Loucy (cell line): ENCODE results near the gene TPO.

ENCODE experiments used
- H2AFZ ChIP-seq: fragments of 200-600 bp; sonication (generic); 2 replicates; pipeline ENCODE4 v1.6.0; 2016; ENCODE audit warnings: antibody characterized with exemption, mild to moderate bottlenecking, low read length, moderate library complexity
- H3F3A ChIP-seq: fragments of 200-600 bp; 2 replicates; pipeline ENCODE4 v1.6.0; 2016; ENCODE audit warnings: antibody characterized with exemption, low read depth, mild to moderate bottlenecking
- H3K27me3 ChIP-seq: fragments of 200-600 bp; sonication (generic); 2 replicates; pipeline ENCODE4 v1.6.1; 2014; ENCODE audit warnings: low read length, mild to moderate bottlenecking; ENCODE audit not compliant: insufficient read depth, poor library complexity, severe bottlenecking
- H3K36me3 ChIP-seq: fragments of 200-600 bp; sonication (generic); 2 replicates; pipeline ENCODE4 v1.6.1; 2016; ENCODE audit warnings: low read length; ENCODE audit not compliant: insufficient read depth
- H3K4me1 ChIP-seq: fragments of 200-600 bp; sonication (generic); 2 replicates; pipeline ENCODE4 v1.5.1; 2014; ENCODE audit warnings: low read length, mild to moderate bottlenecking; ENCODE audit not compliant: insufficient read depth, poor library complexity, severe bottlenecking
- H3K4me2 ChIP-seq: fragments of 200-600 bp; sonication (generic); 2 replicates; pipeline ENCODE4 v1.6.0; 2014; ENCODE audit warnings: antibody characterized with exemption, low read length, low read depth, mild to moderate bottlenecking; ENCODE audit not compliant: poor library complexity, severe bottlenecking
- H3K4me3 ChIP-seq: fragments of 200-600 bp; sonication (generic); 2 replicates; pipeline ENCODE4 v1.5.1; 2014; ENCODE audit warnings: low read length, mild to moderate bottlenecking, mixed read lengths; ENCODE audit not compliant: poor library complexity, severe bottlenecking
- H3K79me2 ChIP-seq: fragments of 200-600 bp; sonication (generic); 2 replicates; pipeline ENCODE4 v1.6.1; 2014; ENCODE audit warnings: low read length; ENCODE audit not compliant: insufficient read depth
- H3K9ac ChIP-seq: fragments of 200-600 bp; sonication (generic); 2 replicates; pipeline ENCODE4 v1.6.0; 2014; ENCODE audit warnings: mild to moderate bottlenecking, low read depth, low read length, moderate library complexity; ENCODE audit not compliant: poor library complexity, severe bottlenecking
- H3K9me2 ChIP-seq: fragments of 200-600 bp; sonication (generic); replicated peaks from 2 replicates; pipeline ENCODE4 v1.6.1; 2016; ENCODE audit warnings: low read depth, low read length, mixed read lengths
- H3K9me3 ChIP-seq: fragments of 200-600 bp; sonication (generic); 2 replicates; pipeline ENCODE4 v1.6.1; 2014; ENCODE audit warnings: mild to moderate bottlenecking, antibody characterized with exemption, low read length, low read depth; ENCODE audit not compliant: insufficient read depth
- H4K20me1 ChIP-seq: fragments of 200-600 bp; sonication (generic); 2 replicates; pipeline ENCODE4 v1.6.0; 2014; ENCODE audit warnings: antibody characterized with exemption, low read length, mild to moderate bottlenecking; ENCODE audit not compliant: insufficient read depth, poor library complexity, severe bottlenecking
- EZH2phosphoT487 ChIP-seq: fragments of 200-600 bp; IDR thresholded peaks from 2 replicates; pipeline ENCODE4 v1.6.1; 2018; ENCODE audit warnings: antibody characterized with exemption, mild to moderate bottlenecking, moderate library complexity, borderline replicate concordance
- TF ChIP-seq, protein P1 (sequence below): fragments of 200-600 bp; sonication (generic); conservative IDR thresholded peaks from 2 replicates; pipeline ENCODE4 v1.5.1; 2014; ENCODE audit warnings: mild to moderate bottlenecking, antibody characterized with exemption, low read length

Gene TPO

DNA sequence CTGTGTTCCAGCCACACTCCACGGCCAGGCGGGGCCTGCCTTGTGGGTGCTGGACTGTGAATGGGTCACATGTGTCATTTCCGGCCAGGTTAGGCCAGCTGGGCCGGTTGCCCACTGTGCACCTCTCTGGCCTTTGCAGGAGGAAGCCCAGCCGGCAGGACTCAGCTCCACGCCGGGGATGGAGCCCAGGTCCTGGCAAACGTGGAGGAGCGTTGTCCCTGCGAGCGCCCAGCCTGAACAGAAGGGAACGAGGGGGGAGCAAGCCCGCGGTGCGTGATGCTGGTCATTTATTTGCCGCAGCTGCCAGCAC is 178.2 kb downstream of the TPO start:
- TF ChIP-seq EZH2phosphoT487, result no peak
- TF ChIP-seq, protein P1, sequence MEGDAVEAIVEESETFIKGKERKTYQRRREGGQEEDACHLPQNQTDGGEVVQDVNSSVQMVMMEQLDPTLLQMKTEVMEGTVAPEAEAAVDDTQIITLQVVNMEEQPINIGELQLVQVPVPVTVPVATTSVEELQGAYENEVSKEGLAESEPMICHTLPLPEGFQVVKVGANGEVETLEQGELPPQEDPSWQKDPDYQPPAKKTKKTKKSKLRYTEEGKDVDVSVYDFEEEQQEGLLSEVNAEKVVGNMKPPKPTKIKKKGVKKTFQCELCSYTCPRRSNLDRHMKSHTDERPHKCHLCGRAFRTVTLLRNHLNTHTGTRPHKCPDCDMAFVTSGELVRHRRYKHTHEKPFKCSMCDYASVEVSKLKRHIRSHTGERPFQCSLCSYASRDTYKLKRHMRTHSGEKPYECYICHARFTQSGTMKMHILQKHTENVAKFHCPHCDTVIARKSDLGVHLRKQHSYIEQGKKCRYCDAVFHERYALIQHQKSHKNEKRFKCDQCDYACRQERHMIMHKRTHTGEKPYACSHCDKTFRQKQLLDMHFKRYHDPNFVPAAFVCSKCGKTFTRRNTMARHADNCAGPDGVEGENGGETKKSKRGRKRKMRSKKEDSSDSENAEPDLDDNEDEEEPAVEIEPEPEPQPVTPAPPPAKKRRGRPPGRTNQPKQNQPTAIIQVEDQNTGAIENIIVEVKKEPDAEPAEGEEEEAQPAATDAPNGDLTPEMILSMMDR, result no peak
- H3K4me1 ChIP-seq, result peaks cover 22% of the 10 kb centered on the region

More for the DNA sequence above, 178.2 kb downstream of the TPO start:
- Histone ChIP-seq H3K27me3 (no peaks in the 10 kb centered on the region), H3K9me3 (no peaks in the 10 kb centered on the region), H2AFZ (no peak overlapping the region), H3K79me2 (no peaks in the 10 kb centered on the region), H4K20me1 (no peaks in the 10 kb centered on the region), H3K4me3 (no peak overlapping the region), H3K4me2 (no peak overlapping the region), H3F3A (no peaks in the 10 kb centered on the region), H3K9me2 (no peaks in the 10 kb centered on the region), H3K36me3 (no peaks in the 10 kb centered on the region), H3K9ac (no peak overlapping the region)
